Activated naive CD4-positive, alpha-beta T cell treated with Interleukin-2 at 50 U/mL for 16 hours (primary cell): Measurements from ENCODE around the gene KHDRBS2.

Experiments
- DNase-seq: peaks from one replicate; pipeline ENCODE4 v3.0.0-alpha.2; 2020

KHDRBS2 gene

DNA sequence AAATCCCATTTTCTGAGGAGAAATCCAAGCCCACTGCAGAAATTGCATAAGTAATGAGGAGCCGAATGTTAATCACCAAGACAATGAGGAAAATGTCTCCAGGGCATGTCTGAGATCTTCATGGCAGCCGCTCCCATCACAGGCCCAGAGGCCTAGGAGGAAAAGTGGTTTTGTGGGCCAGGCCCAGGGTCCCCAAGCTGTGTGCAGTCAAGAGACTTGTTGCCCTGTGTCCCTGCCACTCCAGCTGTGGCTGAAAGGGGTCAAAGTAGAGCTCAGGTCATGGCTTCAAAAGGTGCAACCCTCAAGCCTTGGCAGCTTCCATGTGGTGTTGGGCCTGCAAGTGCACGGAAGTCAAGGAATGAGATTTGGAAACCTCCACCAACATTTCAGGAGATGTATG is 276.6 kb downstream of the KHDRBS2 start:
- DNase-seq: no peak

DNA sequence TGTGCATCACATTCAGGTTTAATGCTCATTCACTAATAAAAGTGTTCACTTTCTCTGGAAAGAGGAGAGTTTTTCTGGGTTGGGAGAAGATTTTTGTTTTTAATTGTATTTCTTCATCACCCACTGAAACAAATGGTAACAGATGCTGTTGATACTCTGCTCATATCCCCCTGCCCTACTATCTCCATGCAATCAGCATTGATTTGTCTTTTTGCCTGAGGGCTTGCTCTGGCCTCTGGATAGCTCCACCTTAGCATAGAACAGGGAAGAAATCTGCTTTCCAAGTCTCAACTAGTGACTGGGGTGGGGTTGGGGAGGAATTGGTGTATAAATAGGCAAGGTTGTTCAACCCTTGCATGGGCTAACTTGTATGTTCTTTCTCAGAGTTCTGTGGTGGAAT is 296.4 kb downstream of the KHDRBS2 start:
- DNase-seq: no peak

DNA sequence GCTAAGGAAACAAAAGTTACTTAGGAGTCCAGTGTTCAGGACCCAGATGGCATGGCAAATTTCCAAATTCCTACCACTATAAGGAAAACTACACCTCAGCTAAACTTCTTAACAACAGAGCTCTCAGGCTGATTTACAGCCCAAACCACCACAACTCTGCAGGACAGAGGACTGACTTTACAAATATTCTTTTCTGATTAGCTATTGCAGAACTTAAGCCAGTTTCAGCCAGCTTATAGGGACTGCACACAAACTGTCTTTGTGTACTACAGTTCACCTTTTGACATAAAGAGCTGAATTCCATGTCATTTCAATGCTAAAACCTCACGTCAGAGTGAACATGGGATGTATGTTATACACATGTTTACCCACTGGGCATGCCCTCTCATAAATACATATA is 305.4 kb downstream of the KHDRBS2 start:
- DNase-seq: no peak

DNA sequence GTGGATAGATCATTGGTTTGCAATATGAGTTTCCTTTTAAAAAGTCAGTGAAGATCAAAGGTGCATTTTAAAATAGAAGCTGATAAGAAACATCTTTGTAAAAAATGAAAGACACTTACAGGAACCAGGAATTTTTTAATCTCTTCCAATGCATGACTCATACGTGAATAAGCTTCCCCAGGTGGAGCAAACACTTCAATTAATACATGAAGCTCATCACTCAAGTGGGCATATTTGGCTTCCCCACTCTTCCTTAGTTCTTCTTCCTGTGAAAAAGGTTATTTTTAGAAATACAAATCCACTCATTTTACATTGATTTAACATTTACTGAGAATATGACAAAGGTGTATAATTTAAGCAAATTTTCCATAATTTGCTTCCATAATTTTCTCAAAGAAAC is 308.1 kb downstream of the KHDRBS2 start:
- no peak for DNase-seq

DNA sequence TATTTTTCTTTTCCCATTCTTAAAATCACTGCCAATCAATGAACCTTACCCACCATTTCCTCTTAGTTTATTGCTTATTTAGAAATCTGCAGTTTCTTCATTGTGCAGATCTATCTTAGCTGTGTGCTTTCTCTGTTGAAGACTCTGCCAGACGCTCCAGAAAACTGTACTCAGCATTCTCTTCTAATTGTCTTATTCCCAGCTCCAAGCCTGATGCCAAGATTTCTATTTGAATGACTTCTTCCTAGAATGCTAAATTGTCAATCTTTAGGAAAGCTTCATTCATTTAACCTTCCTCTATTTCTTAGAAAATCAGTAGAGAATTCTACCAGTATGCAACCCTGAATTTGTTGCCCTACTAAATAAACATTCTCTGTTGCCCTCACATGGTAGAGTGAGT is 308.9 kb downstream of the KHDRBS2 start:
- DNase-seq: no peak

DNA sequence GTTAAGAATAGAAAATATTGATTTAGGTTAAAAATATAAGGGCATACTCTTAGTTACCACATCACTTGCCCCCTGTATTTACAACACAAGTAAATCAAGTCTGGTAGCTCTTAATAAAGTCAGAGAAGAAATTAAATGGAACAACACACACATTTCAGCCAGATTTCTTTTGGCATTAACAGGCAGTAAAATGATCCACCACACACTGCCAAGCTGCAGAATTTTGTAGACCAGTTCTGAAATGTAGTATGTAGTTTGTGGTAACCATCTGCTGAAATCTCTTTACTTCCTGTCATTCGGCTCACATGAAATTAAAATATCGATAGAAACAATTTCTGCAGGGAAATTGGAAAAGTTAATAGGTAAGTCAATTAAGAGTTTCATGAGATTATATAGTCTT is 326.8 kb downstream of the KHDRBS2 start:
- no peak for DNase-seq

DNA sequence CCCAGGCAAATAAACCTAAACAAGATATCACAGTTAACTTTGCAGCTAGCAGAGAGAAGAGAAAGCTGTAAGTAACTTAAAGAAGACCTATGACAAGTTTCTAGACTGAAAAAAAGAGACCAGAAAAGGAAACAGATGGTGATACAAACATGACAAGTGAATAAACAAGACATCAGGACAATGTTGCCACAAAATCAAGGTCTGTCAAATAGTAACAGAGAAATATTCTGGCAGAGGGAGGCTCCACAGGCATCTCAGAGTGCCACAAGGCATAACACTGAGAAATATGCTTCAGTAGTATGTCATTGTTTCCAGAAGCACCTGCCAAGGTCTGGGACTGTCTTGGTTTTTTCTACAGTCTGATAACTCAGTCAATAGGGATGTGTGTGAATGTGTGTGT is 332.2 kb downstream of the KHDRBS2 start:
- DNase-seq: no peak

DNA sequence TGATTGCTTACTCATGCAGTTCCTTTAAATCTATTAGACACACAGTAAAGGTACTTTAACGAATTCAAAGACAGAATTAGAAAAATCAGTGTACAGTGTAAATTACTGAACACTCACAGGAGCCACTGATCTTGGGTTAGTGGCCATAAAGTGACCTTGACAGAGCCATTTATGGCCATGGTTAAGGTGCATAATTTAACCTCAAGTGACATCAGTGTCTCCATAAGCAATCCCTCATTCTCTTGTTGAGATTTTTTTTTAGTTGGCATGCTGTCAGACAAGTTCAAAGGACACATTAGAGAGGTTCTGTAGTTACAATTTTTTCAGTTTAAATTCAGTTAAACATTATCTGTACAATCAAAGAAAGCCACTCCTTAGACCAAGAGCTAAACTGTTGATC is 334.4 kb downstream of the KHDRBS2 start:
- no peak for DNase-seq

DNA sequence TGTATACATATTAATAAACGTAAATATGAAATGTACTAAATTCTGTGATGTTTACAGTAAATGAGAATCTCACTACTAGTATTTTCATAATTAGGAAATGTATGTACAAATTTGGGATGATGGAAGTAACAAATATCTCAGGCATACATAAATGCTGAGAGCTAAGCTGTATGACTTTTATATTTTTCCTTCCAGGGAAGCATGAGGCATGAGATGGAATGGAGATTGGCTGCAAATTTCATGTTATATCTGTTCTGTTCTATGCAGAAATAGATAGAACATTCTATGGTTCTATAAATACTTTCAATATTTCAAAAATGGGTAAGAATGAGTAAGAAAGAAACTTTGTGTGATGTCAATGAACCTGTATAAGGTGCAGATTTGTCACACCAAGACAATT is 335.2 kb downstream of the KHDRBS2 start:
- no peak for DNase-seq

DNA sequence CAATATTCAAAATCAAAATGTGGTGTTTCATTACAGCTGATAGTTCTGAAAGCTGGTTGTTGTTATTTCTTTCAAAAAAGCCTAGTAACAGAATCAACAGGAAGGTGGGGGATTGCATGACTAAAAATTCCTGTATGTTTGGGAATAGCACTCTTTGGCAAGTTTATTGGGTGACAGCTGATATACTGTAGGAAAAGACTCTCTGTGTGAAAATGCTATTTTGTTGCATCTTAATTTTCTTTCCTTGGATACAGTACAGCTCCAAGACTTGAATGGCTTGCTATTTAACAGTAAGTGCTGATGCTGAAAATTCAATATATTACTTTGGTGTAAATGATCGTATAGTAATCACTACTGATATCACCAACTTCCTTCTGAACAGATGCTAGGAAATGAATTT is 336.1 kb downstream of the KHDRBS2 start:
- DNase-seq: no peak

DNA sequence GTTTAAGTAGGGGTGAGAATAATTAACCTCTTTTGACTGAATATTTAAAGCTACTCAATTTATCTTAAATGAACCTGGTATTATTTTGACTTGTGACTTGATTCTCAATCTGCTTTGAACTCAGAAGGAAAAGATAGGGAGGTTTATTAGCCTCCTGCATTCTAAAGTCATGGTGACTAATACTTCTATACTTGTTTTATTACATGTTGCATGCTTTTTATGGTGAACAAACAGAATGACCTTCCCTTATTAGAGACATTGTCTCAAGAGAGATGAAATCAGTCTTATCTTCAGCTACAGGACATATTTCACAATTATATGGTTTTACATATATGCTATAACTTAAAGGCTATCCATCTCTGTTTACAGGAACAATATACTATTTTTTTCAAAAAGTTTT is 336.9 kb downstream of the KHDRBS2 start:
- no peak for DNase-seq

DNA sequence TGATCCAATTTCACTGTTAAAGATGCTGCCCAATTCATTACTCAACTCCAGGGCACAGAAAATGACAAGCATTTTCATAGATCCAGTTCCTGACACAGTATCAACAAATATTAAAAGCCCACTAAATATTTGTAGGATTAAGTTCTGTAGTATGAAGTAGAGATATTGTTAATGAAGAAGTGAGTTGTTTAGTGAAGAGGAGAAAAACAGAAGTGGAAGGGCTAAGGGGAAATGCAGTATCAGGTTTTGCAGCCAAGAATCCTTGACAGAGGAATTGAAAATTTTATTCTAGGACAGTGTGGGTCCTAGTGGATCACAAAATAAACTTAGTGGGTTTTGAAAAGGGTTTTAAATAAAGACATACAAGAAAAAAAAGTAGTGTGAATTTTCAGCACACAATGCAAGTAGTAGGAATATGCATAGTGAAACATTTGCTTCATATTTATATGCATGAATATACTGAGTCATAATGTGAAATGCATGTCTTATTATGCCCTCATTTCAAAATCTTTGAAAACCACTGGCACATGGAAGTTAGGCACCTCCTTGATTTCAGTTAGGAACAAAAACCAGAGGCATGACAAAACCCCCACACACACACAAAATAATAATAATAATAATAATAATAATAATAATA is 338.6 kb downstream of the KHDRBS2 start:
- no peak for DNase-seq

DNA sequence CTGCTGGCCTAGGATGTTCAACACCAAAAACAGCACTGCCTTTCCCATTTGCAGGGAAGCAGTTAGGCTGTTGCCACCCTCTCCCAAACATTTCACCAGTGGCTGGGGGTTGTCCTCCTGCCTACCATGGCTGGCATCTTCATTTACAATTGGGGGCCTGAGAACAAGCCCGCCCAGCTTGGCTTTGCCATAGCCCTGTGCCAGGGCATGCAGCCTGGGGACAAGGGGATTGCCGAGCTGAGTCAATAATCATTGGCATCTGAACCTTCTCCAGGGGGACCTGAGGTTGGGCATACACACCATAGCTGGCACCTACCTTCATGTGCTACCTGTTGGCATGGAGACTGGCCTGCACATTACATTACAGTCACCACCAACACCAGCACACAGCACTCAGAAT is 345.1 kb downstream of the KHDRBS2 start:
- DNase-seq: no peak

DNA sequence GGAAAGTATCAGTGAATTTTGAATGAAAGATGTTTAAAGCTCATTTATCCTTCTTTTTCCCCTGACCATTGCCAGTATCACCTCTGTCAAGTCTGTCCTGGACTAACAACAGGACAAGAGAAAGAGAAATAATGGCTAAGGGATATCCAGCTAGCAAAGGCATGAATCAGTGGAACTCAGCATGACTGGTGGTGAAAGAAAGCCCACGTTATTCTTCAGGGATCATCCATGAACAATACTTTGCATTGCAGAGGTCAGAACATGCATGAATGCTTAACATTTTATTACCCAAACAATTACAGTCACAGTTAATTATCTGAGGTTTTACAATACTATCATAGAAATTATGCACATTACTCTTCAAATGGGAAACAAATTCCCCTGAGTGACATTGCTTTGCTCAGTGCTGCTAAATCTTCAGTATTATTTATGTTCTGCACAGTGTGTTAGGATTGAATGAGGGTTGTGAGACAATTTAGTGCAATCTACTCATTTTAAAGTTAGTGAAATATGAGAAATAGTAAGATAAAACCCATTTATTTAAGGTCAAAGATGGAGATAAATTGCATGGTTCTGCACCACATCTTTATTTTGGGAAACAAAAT is 350.7 kb downstream of the KHDRBS2 start:
- no peak for DNase-seq

DNA sequence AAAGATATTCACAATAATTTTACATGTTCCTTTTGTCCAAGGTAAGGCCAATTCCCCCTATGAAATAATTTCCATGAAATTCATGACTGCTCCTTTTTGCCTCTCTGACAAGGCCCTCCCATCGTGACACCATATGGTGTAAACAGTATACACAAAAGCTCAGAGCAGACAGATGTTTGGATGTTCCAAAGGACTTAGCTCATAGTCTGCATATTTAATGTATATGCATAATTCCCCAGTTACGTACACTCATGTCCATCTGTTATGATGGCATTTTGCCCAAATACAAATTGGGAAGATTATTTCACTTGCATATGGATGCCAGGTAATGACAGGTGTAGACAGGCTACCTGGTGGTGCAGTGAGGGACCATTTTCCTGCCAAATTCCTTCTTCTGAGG is 376.5 kb downstream of the KHDRBS2 start:
- DNase-seq: no peak

DNA sequence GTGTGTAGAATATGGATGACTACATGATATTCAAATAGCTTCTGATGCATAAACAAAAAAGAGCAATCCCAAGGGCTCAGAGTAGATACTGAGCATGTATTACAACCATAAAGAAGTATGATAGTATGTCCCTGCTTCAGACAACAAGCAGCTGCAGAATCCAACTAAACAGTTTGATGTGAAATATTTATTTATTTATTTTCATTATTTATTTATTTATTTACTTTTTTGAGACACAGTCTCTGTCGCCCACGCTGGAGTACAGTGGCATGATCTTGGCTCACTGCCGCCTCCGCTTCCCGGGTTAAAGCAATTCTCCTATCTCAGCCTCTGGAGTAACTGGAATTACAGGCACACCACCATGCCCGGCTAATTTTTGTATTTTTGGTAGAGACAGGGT is 384.3 kb downstream of the KHDRBS2 start:
- no peak for DNase-seq

DNA sequence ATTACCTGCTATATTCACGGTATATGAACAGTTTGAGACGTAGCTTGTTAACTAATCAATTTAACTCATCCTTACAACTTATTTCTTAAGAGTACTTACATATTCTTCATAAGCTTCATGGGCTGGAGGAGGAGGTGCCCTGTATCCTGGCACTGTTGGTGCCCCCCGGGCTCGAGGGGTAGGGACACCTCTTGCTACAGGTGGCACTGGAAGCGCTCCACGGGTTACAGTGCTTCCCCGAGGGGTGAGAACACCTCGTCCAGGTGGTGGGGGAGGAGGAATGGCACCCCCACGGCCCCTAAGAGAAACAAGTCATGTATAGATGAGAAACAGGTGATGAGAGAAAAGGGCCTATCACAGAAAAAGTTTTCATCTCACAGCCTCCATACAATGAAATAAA is 391.5 kb downstream of the KHDRBS2 start:
- DNase-seq: no peak

DNA sequence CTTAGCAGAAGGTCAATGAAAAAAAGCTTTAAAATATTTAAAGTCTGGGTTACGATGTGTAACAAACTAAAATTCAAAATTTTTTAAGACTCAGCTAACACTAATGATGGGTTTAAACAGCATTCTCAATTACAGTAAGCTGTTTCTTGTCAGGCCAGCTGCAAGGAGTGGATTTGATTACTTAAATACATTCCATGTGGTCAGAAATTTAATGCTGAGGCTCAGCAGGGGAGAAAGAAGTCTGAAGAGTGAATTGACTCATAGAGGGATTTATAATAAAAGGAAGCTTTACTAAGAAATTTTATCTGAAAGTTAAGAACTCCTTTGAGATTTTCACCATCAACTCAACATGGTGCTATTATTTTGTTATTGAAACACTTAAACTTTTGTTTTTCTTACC is 398.6 kb downstream of the KHDRBS2 start:
- no peak for DNase-seq

DNA sequence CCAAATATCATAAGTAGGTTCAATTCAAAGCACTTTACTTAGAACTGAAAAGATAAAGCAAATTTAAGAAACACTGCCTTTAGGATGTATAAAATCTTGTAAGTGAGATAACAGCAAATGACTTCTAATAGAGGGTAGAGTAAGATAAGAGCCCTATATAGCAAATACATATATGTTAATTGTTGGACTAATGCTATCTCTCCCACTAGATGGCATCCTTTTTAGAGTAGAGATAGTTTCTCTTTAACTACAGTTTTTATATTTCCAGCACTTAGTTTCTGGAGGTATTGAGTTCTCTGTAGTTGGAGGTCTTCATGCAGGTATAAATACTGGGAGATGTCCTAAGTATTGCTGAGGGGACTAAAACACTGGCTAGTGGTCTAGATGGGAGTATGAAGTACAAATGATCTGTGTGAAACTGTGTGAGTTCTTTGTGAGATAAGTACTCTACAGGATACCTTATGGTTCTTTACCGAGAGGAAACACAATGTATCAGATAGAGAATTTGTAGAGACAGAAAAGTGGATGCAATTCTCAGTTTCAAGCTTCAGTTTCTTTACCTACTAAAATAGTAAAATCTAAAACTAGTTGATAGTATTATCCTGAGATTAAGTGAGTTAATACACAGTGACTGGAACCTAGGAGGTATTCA is 399.3 kb downstream of the KHDRBS2 start:
- DNase-seq: no peak

DNA sequence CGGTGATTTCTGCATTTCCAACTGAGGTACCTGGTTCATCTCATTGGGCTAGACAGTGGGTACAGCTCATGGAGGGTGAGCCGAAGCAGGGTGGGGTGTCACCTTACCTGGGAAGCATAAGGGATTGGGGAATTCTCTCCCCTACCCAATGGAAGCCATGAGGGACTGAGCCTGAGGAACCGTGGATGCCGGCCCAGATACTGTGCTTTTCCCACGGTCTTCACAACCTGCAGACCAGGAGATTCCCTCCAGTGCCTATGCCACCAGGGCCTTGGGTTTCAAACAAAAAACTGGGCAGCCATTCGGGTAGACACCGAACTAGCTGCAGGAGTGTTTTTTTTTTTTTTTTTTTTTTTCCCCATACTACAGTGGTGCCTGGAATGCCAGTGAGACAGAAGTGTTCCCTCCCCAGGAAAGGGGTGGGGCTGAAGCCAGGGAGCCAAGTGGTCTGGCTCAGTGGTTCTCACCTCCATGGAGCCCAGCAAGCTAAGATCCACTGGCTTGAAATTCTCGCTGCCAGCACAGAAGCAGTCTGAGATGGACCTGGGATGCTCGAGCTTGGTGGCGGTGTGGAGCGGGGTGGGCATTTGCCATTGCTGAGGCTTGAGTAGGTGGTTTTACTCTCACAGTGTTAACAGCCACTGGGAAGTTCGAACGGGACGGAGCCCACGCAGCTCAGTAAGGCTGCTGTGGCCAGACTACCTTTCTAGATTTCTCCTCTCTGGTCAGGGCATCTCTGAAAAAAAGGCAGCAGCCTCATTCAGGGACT is 416.2 kb downstream of the KHDRBS2 start:
- no peak for DNase-seq

DNA sequence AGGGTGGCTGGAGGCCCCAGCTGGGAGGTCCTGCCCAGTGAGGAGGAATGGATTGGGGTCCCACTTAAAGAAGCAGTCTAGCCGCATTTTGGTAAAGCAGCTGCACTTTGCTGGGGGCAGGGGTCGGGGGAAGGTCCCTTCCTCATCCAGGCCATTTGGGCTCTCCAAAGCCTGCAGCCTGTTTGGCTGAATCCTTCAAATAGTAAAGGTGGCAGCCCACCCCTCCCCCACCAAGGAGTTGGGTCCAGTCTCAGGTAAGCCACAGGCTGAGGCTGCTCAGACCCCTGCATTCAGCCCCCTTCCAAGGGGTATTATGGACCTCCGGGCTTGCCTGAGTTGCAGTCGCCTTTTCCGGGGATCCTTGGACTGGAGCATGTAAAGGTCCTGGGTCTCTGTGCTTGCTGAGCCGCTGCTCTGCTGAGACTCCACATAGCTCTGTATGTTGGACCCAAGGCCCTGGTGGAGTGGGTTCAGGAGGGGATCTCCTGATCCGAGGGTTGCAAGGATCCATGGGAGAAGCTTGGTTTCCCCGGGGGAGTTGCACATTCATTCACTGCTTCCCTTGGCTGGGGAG is 417.4 kb downstream of the KHDRBS2 start:
- no peak for DNase-seq

DNA sequence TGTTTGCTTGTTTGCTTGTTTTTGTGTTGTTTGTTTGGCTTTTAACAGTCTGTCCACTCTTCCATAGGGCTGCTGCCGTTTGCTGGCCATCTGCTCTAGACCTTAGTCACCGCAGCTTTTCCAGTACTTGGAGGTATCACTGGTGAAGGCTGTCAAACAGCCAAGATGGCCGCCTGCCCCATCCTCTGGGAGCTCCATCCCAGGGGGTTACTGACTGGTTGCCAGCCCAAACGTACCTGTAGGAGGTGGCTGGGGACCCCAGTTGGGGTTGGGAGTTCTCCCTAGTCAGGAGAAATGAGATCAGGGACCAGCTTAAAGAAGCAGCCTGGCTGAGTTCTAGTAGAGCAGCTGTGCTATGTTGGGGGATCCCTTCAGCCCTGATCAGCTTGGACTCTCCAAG is 418.4 kb downstream of the KHDRBS2 start:
- DNase-seq: no peak

DNA sequence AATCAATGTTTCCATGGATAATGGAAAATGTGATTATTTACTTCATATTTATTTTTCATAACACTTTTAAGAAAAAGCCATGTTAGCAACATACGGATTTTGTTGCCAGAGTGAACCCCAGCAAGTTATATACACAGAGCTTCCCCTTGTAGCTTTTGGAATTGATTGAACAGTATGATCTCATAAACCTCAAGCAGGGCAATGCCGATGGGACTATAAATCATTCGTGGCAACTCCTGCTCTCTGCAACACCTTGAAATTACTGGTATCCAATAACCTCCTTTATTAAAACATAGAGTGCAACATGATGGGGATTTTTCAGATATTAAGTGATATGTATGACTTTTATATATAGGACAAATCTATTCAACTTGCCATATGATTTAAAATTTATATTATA is 428.5 kb downstream of the KHDRBS2 start:
- no peak for DNase-seq

DNA sequence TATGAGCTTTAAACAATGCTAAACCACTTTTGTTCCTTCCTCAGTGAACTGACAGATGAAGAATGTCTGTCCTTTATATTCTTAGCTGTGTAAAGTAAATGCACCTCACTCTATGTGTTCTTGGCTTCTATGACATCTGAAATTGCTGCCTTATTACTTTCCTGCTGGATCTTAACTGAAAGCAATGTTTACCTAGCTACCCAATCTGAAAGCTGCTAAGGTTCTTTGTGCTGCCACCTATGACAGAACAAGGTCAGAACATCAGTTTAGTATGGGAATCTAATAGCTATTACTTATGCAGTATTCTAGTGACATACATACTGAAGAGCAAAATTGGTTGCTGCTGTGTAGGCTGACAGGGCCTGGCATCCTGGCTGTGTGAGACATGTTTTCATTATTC is 444.1 kb downstream of the KHDRBS2 start:
- no peak for DNase-seq
